Bone marrow (tissue), 2 donors: Measurements from ENCODE around the gene ACADS.
"Not testable (repeated sequence)": the region's sequence is repeated elsewhere in the genome, so short reads cannot be mapped to it uniquely, and the experiment has no call there.

ENCODE experiments used
- DNase-seq, 2 donors: peaks; one replicate each; lab custom pipeline; 2025; lab: John Stamatoyannopoulos, UW

The ACADS gene

DNA sequence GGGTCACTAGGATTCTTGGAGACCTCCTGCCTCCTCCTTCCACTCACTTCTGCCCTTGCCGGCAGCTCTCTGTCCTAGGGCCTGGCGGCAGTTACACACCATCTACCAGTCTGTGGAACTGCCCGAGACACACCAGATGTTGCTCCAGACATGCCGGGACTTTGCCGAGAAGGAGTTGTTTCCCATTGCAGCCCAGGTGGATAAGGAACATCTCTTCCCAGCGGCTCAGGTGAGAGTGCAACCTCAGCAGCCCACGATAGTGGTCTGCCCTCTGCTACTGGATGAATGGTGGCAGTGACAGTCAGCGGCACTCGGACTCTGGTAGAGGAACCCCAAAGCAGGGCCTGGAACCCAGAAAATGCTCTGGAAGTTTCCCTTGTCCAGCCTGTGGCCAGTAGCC lies 1.3 kb downstream of the ACADS start:
- DNase-seq = no peak

DNA sequence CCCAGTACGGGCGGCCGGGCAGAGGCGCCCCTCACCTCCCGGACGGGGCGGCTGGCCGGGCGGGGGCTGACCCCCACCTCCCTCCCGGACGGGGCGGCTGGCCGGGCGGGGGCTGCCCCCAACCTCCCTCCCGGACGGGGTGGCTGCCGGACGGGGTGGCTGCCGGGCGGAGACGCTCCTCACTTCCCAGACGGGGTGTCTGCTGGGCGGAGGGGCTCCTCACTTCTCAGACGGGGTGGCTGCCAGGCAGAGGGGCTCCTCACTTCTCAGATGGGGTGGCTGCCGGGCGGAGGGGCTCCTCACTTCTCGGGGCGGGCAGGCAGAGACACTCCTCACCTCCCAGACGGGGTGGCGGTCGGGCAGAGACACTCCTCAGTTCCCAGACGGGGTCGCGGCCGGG lies 6.6 kb downstream of the ACADS start:
- not testable (repeated sequence) for DNase-seq

DNA sequence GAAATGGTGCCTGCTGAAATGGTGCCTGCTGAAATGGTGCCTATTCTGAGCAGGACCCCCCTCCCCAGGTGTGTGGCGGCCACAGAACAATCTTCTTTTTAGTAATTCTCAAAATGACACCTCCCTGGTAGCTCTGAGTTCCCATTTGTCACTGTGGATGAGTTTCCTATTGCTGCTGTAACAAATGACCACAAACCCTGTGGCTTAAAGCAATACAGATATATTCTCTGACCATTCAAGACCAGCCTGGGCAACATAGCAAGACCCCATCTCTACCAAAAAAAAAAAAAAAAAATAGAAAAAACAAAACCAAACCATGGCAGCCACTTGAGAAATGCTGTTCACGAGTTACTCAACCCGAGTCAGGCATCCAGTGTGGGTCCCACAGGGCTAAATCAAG lies 7.9 kb downstream of the ACADS start:
- no peak for DNase-seq

DNA sequence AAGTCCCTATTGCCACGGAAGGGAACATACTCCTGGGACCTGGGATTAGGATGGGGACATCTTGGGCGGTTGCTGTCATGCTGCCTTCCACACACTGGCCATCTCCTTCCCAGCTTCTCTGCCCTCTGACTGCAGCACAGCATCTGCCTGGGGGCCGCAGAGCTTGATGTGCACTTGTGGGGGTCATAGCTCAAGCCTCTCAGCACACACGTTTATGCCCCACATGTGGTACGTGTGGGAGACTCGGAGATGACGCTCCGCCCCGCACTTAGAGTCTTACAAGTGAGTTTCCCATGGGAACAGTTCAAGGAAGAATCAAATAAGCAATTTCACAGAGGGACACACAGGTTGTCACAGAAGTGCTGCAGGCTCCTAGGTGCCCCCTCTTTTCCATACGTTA lies 8.6 kb downstream of the ACADS start:
- no peak for DNase-seq

DNA sequence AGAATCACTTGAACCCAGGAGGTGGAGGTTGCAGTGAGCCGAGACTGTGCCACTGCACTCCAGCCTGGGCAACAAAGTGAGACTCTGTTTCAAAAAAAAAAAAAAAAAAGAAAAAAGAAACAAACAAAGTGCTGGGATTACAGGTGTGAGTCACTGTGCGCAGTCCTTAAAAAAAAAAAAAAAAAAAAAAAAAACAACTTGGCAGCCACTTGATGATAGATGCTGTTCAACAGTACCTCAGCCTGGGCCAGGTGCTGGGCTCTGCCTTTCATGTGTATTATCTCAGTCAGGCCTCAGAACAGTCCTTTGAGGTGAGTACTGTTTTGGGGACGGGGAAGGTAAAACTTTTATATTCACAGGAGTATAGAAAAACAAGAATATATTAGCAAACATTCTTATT lies 9.6 kb downstream of the ACADS start:
- no peak for DNase-seq

DNA sequence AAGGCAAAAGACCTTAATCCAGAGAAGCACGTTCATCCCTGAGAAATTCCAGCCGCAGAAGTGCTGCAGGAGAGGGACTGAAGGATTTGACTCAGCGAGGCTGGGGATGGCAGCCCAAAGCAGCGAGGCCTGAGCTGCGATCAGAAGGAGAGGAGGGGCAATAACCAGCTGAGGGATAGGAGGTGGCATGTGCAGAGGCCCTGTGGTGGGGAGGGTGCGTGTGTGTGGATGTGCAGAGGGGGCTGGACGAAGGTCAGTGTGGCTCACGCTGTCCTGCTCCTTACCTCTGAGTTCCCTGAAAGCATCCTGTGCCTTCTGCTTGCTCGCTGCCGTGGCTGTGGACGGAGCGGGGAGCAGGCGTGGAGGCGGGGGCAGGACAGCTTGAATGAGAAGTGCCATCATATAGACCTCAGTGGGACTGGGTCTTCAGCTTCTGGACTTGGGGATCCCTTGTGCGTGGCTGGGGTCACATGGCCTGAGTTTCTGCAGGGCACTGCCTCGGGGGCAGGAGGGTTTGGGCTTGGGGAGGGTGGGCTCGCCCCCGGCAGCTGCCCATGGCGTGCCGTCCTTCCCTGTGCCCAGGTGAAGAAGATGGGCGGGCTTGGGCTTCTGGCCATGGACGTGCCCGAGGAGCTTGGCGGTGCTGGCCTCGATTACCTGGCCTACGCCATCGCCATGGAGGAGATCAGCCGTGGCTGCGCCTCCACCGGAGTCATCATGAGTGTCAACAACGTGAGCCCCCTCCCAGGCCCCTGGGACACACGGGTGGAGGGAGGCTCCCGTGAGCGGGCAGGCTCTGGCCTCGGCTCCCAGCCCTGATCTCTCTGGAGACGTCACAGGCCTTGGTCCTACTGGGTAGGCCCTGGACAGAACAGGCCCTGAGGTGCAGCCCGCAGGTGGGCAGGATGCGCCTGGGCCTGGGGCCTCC lies 11.0 kb downstream of the ACADS start:
- no peak for DNase-seq

- DNase-seq = no peak
These were observed 12.1 kb downstream of the ACADS start for GRCh38 chr12:120737557-120738251.

DNA sequence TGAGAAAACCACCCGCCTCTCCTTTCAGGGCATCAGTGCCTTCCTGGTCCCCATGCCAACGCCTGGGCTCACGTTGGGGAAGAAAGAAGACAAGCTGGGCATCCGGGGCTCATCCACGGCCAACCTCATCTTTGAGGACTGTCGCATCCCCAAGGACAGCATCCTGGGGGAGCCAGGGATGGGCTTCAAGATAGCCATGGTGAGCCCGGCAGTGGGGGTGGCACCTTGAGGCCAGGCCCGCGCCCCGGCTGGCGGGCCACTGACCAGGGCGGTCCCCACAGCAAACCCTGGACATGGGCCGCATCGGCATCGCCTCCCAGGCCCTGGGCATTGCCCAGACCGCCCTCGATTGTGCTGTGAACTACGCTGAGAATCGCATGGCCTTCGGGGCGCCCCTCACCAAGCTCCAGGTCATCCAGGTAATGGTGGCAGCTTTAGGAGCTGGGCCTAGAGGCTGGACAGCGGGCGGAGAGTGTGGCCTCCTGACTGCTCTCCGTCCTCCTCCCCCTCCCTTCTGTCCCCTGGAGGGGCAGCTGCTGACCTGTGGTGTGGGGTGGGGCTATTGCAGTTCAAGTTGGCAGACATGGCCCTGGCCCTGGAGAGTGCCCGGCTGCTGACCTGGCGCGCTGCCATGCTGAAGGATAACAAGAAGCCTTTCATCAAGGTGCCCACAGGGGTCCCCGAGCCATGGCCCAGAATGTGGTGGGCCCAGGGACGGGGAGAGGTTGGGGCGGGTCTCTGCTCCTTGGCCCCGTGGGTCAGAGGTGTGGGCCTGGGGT lies 12.8 kb downstream of the ACADS start:
- no peak for DNase-seq

GRCh38 chr12:120739031-120739762 lies 13.6 kb downstream of the ACADS start:
- DNase-seq = no peak

DNA sequence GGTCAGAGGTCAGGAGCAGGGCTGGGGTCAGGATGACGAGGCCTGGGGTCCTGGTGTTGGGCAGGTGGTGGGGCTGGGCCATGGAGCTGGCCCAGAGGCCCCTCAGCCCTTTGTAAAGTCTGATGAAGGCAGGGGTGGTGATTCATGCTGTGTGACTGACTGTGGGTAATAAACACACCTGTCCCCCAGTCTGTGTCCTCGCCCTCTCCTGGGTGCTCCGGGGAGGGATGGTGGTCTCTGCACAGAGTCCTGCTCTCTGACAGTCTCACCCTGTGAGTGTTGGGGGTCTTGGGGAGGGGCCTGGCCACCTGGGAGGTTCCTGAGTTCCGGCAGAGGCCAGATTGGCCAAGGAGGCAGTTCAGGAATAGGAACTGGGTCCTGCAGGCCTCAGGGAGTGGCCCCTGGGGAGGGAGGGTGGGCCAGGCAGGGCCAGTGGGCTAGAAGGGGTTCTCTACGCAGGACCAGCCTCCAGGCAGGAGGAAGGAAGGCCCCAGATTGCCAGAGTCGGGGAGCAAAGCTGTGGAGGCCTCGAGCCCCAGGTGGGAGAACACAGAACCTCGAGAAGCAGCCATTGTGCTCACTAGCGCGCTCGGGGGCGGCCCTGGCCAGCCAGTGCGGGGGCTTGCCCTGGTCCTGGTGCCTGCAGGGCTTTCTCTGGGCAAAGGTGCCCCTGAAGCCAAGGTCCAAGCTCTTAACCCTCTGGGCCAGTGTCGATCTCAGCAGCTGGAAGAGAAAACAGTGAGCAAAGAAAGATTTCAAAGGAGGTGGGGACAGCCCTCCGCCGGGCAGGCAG lies 14.4 kb downstream of the ACADS start:
- no peak for DNase-seq

GRCh38 chr12:120740871-120741270 lies 15.2 kb downstream of the ACADS start:
- no peak for DNase-seq

DNA sequence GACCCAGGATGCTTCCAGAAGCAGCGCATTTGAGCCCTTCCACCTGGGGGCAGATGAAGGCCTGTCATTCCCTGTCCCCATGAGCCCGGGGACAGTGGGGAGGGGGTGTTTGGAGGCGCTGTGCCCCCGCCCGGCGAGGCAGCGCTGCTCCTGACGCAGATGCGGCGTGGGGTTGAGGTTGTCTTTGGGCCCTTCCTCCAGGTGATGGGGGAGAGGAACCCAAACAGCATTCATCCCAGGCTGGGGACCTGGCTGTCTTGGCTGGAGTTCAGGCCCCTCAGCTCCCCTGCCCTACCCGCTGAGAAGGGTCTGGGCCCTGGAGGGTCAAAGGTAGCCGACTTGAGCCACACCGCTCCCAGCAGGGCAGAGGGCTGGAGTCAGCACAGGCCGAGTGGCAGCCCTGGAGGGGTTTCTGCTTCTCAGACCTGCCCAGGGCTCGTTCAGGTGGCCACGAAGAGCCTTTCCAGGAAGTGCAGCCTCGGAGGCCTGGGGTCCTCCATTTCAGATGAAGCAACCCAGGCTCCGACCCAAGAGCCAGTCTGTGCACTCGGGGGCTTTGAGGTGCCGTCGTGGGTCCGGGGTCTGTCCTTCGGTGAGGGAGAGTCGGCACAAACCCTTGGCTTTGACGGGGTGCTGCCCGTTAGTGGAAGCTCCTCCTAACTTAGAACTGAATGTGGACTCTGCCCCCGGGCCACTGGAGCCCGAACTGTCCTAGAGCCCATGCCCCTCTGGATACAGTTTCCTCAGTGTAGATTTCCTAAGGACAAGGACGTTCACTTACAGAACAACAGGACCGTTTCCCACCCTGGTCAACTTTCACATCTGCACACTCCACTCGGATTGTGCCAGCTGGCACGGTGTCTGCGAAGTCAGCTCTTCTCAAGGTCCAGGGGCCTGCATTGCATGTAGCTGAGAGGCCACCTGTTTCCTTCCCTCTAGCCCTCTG lies 16.1 kb downstream of the ACADS start:
- no peak for DNase-seq

GRCh38 chr12:120744922-120745493 lies 19.4 kb downstream of the ACADS start:
- no peak for DNase-seq

GRCh38 chr12:120748242-120748641 lies 22.6 kb downstream of the ACADS start:
- no peak for DNase-seq

DNA sequence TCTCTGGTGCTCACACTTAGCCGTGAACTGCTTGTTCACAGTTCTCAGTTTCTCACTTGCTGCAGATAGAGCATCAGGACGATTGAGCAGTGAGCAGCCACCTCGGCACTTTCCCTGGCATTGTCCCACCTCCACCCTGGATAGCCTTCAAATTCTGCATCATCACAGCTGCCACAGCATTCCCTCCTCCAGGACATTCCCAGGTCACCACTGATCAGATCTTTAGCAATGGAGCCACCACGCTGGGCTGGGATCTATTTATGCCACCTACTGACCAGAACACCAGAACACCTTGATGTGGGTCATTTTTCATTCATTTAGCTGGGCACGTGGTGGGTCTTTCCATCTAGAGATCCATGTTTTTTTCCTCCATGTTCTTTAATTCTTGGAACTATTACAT lies 23.6 kb downstream of the ACADS start:
- DNase-seq = no peak

- DNase-seq = no peak
These were observed 25.2 kb downstream of the ACADS start for GRCh38 chr12:120750806-120751205.

DNA sequence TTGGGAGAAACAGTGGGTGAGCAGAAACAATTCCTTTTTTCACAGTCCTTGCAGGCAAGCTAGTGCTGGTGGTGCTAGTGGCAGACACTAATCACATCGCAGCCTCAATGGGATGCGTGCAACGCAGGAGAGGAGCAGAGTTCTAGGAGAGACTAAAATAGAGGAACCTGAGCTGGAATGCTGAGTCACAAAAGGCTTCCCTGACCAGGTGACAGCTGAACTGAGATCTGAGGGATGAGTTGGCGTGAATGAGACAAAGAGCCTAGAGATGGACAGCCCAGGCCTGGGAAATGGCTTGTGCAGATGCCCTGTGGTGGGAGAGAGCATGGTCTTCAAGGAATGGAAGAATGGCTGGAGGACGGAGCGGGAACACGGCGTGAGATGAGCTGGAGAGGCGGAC lies 25.8 kb downstream of the ACADS start:
- DNase-seq = no peak

DNA sequence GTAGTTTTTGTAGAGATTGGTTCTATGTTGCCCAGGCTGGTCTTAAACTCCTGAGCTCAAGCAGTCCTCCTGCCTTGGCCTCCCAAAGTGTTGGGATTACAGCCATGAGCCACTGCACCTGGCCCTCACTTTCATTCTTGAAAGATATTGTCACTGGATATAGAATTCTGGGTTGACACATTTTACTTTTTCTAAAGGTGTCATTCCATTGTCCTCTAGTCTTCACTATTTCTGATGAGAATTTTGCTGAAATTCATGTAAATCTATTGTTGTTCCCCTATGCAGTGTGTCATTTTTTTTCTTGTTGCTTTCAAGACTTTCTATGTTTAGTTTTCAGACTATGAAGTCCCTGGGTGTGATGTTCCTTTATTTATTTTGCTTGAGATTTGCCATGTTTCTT lies 29.2 kb downstream of the ACADS start:
- DNase-seq = no peak

- DNase-seq = no peak
These were observed 29.6 kb downstream of the ACADS start for GRCh38 chr12:120755269-120755668.
